GM12878 (cell line): ENCODE data around the gene FXYD1. TPM values are rescaled to one million over a fixed set of nuclear protein-coding genes. Genes with fewer than 3 reads are reported as not detected.

Experiments used
- ATAC-seq: fragments of 200-7000 bp; cut with Tn5 transposase; 3 replicates; pipeline ENCODE4 v1.9.1; 2020; ENCODE audit warnings: mild to moderate bottlenecking, moderate library complexity
- BruUV-seq: library from RNA; stranded (reverse); fragments of 400-500 nt; replicated peaks from 2 replicates; lab custom pipeline; 2021; lab: Mats Ljungman, UMichigan
- CTCF ChIA-PET: fragments of 300-600 bp; sonication (Branson Sonifier 250); formaldehyde crosslinking; extraction: SDS; loops from one replicate; lab custom pipeline; 2021; ENCODE audit warnings: inconsistent platforms; lab: Yijun Ruan, JAX
- POLR2A ChIA-PET: fragments of 350-600 bp; formaldehyde crosslinking; extraction: SDS; loops from one replicate; lab custom pipeline; 2021; ENCODE audit warnings: inconsistent platforms; lab: Charles Lee
- RAD21 ChIA-PET: fragments of 300-600 bp; sonication (Branson Sonifier 250); formaldehyde crosslinking; loops from one replicate; lab custom pipeline; 2023; ENCODE audit warnings: antibody characterized with exemption; ENCODE audit not compliant: unreplicated experiment; lab: Charles Lee
- SMC1A ChIA-PET: fragments of 300-600 bp; sonication (Branson Sonifier 250); formaldehyde crosslinking; loops from one replicate; lab custom pipeline; 2023; ENCODE audit not compliant: unreplicated experiment, uncharacterized antibody; lab: Charles Lee
- DNase-seq: peaks from one replicate; pipeline ENCODE4 v3.0.0-alpha.2; 2011; ENCODE audit warnings: low read depth, low spot score
- FAIRE-seq: peaks from 3 replicates; lab custom pipeline; 2011; peaks lifted over from hg19 to GRCh38; lab: Jason Lieb, UNC
- H2AFZ ChIP-seq: 2 replicates; pipeline ENCODE4 v1.6.0; 2011; ENCODE audit warnings: low read depth, low read length, control low read depth; ENCODE audit not compliant: control insufficient read depth
- H3K27ac ChIP-seq: 2 replicates; pipeline ENCODE4 v1.5.1; 2011; ENCODE audit warnings: control low read depth; ENCODE audit not compliant: control insufficient read depth, insufficient read depth
- H3K27me3 ChIP-seq, 2 experiments: replicated peaks in 1 of 2; 2 replicates each; pipeline versions ENCODE4 v1.6.0 to v1.6.1; 2011; ENCODE audit warnings: low read length in 1 of 2; ENCODE audit not compliant: control insufficient read depth in 2 of 2, insufficient read depth in 2 of 2
- H3K36me3 ChIP-seq, 2 experiments: 2 replicates each; pipeline ENCODE4 v1.5.1; 2011; ENCODE audit warnings: low read length in 1 of 2; ENCODE audit not compliant: control insufficient read depth in 2 of 2, insufficient read depth in 2 of 2
- H3K4me1 ChIP-seq: 2 replicates; pipeline ENCODE4 v1.6.1; 2011; ENCODE audit warnings: mild to moderate bottlenecking, low read length, moderate library complexity, mixed read lengths; ENCODE audit not compliant: control insufficient read depth, insufficient read depth
- H3K4me2 ChIP-seq: 2 replicates; pipeline ENCODE4 v1.6.0; 2011; ENCODE audit warnings: control low read depth; ENCODE audit not compliant: control insufficient read depth, insufficient read depth
- H3K4me3 ChIP-seq: fragments of 200-600 bp; sonication (generic); 2 replicates; pipeline ENCODE4 v1.5.1; 2016
- H3K79me2 ChIP-seq: 2 replicates; pipeline ENCODE4 v1.6.0; 2011; ENCODE audit warnings: low read length; ENCODE audit not compliant: control insufficient read depth, insufficient read depth
- H3K9ac ChIP-seq: 2 replicates; pipeline ENCODE4 v1.8.0; 2011; ENCODE audit warnings: low read length, control low read depth, mixed read lengths; ENCODE audit not compliant: control insufficient read depth, insufficient read depth
- H3K9me3 ChIP-seq: replicated peaks from 3 replicates; pipeline ENCODE4 v1.5.1; 2011; ENCODE audit warnings: mild to moderate bottlenecking, low read length; ENCODE audit not compliant: control insufficient read depth, insufficient read depth
- H4K20me1 ChIP-seq: 2 replicates; pipeline ENCODE4 v1.6.0; 2011; ENCODE audit not compliant: control insufficient read depth, insufficient read depth
- ASH2L ChIP-seq: fragments of 300-600, 200-600 bp; sonication (generic); IDR thresholded peaks from 2 replicates; pipeline ENCODE4 v1.6.1; 2017; ENCODE audit warnings: low read depth, mild to moderate bottlenecking, borderline replicate concordance
- CHD1 ChIP-seq: IDR thresholded peaks from 2 replicates; pipeline ENCODE4 v1.6.1; 2012; ENCODE audit warnings: low read depth, low read length, improper control_type of control experiment
- EED ChIP-seq: sonication (generic); IDR thresholded peaks from 2 replicates; pipeline ENCODE4 v1.6.1; 2016; ENCODE audit warnings: antibody characterized with exemption, low read depth
- SMARCA5 ChIP-seq: fragments of 450-650 bp; IDR thresholded peaks from 2 replicates; pipeline ENCODE4 v1.6.1; 2017; ENCODE audit warnings: mild to moderate bottlenecking
- SP1 ChIP-seq: IDR thresholded peaks from one replicate; pipeline ENCODE4 v1.6.1; 2011; ENCODE audit warnings: low read depth, low read length
- ZNF24 ChIP-seq: fragments of 450-650 bp; IDR thresholded peaks from 2 replicates; pipeline ENCODE4 v1.6.1; 2017; ENCODE audit warnings: antibody characterized with exemption, mild to moderate bottlenecking
- ZNF384 ChIP-seq: IDR thresholded peaks from 2 replicates; pipeline ENCODE4 v1.6.1; 2012; ENCODE audit warnings: low read depth, mild to moderate bottlenecking, low read length, improper control_type of control experiment, borderline replicate concordance
- WGBS: methylation state at CpG from one replicate; pipeline ENCODE4 v1.1.6; 2016; ENCODE audit warnings: low lambda C conversion rate; ENCODE audit not compliant: insufficient replicate concordance, insufficient coverage; ENCODE audit errors: missing lambda C conversion rate; 5-methylcytosine and 5-hydroxymethylcytosine counted together
- in situ Hi-C: fragments of 300-500 bp; cut with MboI; formaldehyde crosslinking; loops from 9 replicates; pipeline ENCODE4 v1.14.3; 2018; ENCODE audit warnings: mixed read lengths
- intact Hi-C: fragments of 100-400 bp; cut with micrococcal nuclease; formaldehyde crosslinking; loops from one replicate; pipeline ENCODE4 v1.14.2; 2022; ENCODE audit not compliant: unreplicated experiment
- polyA plus RNA-seq, 11 experiments: library from polyadenylated mRNA; depleted of rRNA in 4 of 11; unstranded in 6 of 11; stranded (reverse) in 5 of 11; fragments of >200 nt; fragmentation: Nextera tagmentation in 4 of 11; fragmentation: Illumina TruSeq in 1 of 11; extraction: Ambion mirVana in 4 of 11; extraction: Trizol in 1 of 11; gene quantifications; 1 replicate in 1 of 11; 2 replicates in 10 of 11; pipeline versions ENCODE4 v1.2.1 to v1.2.3, GENCODE V29; 2011 to 2016; ENCODE audit warnings: inconsistent platforms in 2 of 11, missing spikeins in 2 of 11, low read depth in 1 of 11
- total RNA-seq, 4 experiments: library from RNA; depleted of rRNA in 3 of 4; stranded (reverse); fragments of >200 nt in 3 of 4; fragmentation: Illumina TruSeq in 1 of 4; extraction: Trizol in 1 of 4; gene quantifications; 2 replicates each; pipeline versions ENCODE4 v1.2.1 to v1.2.3, GENCODE V29; 2013 to 2021
- TF ChIP-seq, protein P1 (sequence below): IDR thresholded peaks from 2 replicates; pipeline ENCODE4 v1.6.1; 2011; ENCODE audit warnings: low read depth, mild to moderate bottlenecking, low read length, moderate library complexity, borderline replicate concordance; ENCODE audit errors: extremely low read depth

FXYD1 gene
- total and polyA plus RNA-seq, 10 of the 15 experiments (the other 5 are each of a cell fraction or from before 2014, with no cell fraction given), result 0.34 to 1.2 (median 0.49) TPM; not detected in 4

DNA sequence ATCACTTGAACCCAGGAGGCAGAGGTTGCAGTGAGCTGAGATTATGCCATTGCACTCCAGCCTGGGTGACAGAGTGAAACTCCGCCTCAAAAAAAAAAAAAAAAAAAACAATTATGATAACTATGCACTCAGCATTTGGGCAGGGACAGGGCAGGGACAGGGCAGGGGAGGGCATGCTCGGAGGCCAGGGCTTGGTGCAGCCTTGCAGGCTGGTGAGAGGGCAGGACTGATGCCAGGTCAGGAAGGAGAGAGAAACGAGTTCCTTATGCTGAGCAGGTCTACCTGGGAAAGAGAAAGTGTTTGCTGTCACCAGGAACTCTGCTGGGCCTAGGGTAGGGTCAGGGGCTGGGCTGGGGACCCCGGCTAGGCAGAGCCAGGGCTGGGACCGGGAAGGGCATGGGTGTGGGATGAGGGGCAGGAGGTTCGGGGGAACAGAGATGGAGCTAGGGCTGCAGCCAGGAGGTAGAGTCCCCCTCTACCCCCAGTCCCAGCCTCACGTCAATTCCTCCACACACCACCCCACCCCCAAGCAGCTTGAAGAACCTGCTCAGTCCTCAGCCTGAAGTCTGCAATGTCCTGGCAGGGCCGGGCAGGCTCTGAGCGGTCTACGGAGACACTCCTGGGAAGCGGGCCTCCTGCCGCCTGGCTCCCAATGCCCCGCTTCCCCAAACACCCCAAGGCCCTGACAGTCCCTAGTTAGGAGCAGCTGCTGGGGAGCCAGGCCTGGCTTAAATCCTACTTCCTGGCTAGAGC is 20.2 kb upstream of the FXYD1 start:
- intact Hi-C loops (no loop called here), in situ Hi-C loops (no loop called here)
- ATAC-seq (no peak), DNase-seq (no peak), FAIRE-seq (no peak)
- Histone ChIP-seq H3K4me1 (peaks cover 6% of the 10 kb centered on the region), H3K27me3 (no peaks in the 10 kb centered on the region), H3K4me2 (no peak overlapping the region), H3K9me3 (no peaks in the 10 kb centered on the region), H3K27ac (no peak overlapping the region), H3K79me2 (no peaks in the 10 kb centered on the region), H3K9ac (no peak overlapping the region), H2AFZ (no peak overlapping the region), H4K20me1 (no peaks in the 10 kb centered on the region), H3K4me3 (no peak overlapping the region), H3K36me3 (no peaks in the 10 kb centered on the region)
- TF ChIP-seq SMARCA5 (no peak), ASH2L (no peak), EED (no peak), ZNF24 (no peak), ZNF384 (no peak), SP1 (no peak), CHD1 (no peak)
- TF ChIP-seq, protein P1, sequence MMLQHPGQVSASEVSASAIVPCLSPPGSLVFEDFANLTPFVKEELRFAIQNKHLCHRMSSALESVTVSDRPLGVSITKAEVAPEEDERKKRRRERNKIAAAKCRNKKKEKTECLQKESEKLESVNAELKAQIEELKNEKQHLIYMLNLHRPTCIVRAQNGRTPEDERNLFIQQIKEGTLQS, result no peak
- no TSS peak for BruUV-seq
- 45% methylated on average over 11 of the region's 13 CpGs for whole genome bisulfite sequencing
- RAD21 ChIA-PET, result interaction anchor here (0.5 to 1.6 kb wide), 2 partner anchors 10 to 17 kb away, joined by 3 to 6 read pairs; no protein-coding TSS in a partner anchor
- POLR2A ChIA-PET, result interaction anchor here (0.6 kb wide), 1 partner anchor 362 kb away, joined by 5 read pairs; no protein-coding TSS in a partner anchor
- SMC1A ChIA-PET, result interaction anchor here (0.7 to 3.6 kb wide), 2 partner anchors 23 to 229 kb away, joined by 3 to 10 read pairs; partner anchors contain the start of gene FFAR1
- CTCF ChIA-PET, result interaction anchor here (1.3 to 6.4 kb wide), 3 partner anchors 17 to 75 kb away, joined by 4 to 75 read pairs (median 34); partner anchors contain the start of genes FXYD7 and LGI4
